Vagina (tissue), 2 donors: ENCODE measurements around the gene ACTL7A. TPM values are rescaled to one million over a fixed set of nuclear protein-coding genes. Genes with fewer than 3 reads are reported as not detected.
"Not testable (repeated sequence)": the region's sequence is repeated elsewhere in the genome, so short reads cannot be mapped to it uniquely, and the experiment has no call there.

Experiments
- DNase-seq, 2 donors: peaks; one replicate each; pipeline ENCODE4 v3.0.0-alpha.2; 2017; ENCODE audit errors: extremely low spot score in 2 of 2
- H3K27ac ChIP-seq: fragments of 200-600 bp; sonication (generic); one replicate; pipeline ENCODE4 v1.5.1; 2019
- H3K27me3 ChIP-seq: fragments of 200-600 bp; sonication (generic); one replicate; pipeline ENCODE4 v1.5.1; 2019
- H3K36me3 ChIP-seq, 2 donors: fragments of 200-600 bp; sonication (generic); one replicate each; pipeline ENCODE4 v1.5.1; 2017 to 2019
- H3K4me1 ChIP-seq: fragments of 200-600 bp; sonication (generic); one replicate; pipeline ENCODE4 v1.5.1; 2019
- H3K4me3 ChIP-seq, 2 donors: fragments of 200-600 bp; sonication (generic); 1 replicate in 1 of 2; 2 replicates in 1 of 2; pipeline ENCODE4 v1.5.1; 2016 to 2019
- H3K9me3 ChIP-seq: fragments of 200-600 bp; sonication (generic); one replicate; pipeline ENCODE4 v1.5.1; 2019
- POLR2A ChIP-seq, 2 donors: fragments of 450-650 bp; IDR thresholded peaks; one replicate each; pipeline ENCODE4 v1.6.1; 2017; ENCODE audit warnings: antibody characterized with exemption in 2 of 2, mild to moderate bottlenecking in 2 of 2, moderate library complexity in 2 of 2
- POLR2AphosphoS5 ChIP-seq, 2 donors: sonication (generic); formaldehyde crosslinking; IDR thresholded peaks; one replicate each; pipeline ENCODE4 v1.9.0; 2017; ENCODE audit warnings: antibody characterized with exemption in 2 of 2, mild to moderate bottlenecking in 2 of 2, low read depth in 1 of 2; ENCODE audit not compliant: insufficient read depth in 1 of 2
- intact Hi-C: fragments of 100-400 bp; cut with DNase I; formaldehyde crosslinking; loops from one replicate; pipeline ENCODE4 v1.15.1; 2023
- total RNA-seq: library from RNA; depleted of rRNA; stranded (reverse); fragments of >200 nt; gene quantifications from one replicate; pipeline ENCODE4 v1.2.3, GENCODE V29; 2016
- TF ChIP-seq, protein P1 (sequence below), 3 experiments: fragments of 450-650 bp in 2 of 3; fragments of 200-600 bp in 1 of 3; sonication (generic) in 1 of 3; IDR thresholded peaks; one replicate each; pipeline ENCODE4 v1.5.1; 2017 to 2019; ENCODE audit warnings: antibody characterized with exemption in 3 of 3, mild to moderate bottlenecking in 2 of 3, moderate library complexity in 2 of 3

ACTL7A gene
- total RNA-seq, 1 donor from 2014 or later = not detected

DNA sequence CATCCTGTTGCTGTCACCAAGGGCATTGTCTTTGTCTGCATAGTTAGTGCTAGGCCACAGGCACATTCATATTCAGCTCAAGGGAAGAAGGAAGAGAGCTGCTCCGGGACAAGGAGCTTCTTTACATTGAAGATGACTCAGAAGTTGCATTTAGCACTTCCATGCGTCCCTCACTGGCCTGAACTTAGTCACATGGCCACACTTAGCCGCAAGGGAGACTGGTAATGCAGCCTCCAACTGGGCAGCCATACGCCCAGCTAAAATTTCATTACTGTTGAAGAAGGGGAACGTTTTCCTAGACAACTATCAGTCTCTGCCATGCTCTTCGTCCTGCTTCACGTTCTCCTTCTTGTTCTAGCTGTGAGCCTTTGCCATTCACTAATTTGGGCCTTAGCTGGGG is 26.2 kb upstream of the ACTL7A start:
- no peak for DNase-seq
- H3K27me3 ChIP-seq = no peaks in the 10 kb centered on the region

DNA sequence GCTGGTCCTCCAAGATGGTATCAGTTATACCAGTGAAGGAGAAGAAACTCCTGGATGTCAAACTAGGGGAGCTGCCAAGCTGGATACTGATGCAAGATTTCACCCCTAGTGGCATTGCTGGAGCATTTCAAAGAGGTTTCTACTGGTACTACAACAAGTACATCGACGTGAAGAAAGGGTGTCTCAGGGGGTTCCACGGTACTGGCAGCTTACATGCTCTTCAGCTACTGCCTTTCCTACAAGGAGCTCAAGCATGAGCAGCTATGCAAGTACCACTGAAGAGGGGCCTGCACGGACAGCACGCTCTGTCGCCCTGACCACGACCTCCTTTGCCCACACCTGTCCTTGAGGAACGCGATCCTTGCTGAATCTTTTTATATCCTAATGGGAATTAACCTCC is 25.7 kb upstream of the ACTL7A start:
- no peak for DNase-seq
- Histone ChIP-seq H3K36me3 (no peaks in the 10 kb centered on the region), H3K4me3 (no peak overlapping the region), H3K9me3 (no peaks in the 10 kb centered on the region), H3K27ac (no peak overlapping the region), H3K27me3 (no peaks in the 10 kb centered on the region), H3K4me1 (peaks cover 5% of the 10 kb centered on the region)
- intact Hi-C loops = no loop called here
- TF ChIP-seq, protein P1, sequence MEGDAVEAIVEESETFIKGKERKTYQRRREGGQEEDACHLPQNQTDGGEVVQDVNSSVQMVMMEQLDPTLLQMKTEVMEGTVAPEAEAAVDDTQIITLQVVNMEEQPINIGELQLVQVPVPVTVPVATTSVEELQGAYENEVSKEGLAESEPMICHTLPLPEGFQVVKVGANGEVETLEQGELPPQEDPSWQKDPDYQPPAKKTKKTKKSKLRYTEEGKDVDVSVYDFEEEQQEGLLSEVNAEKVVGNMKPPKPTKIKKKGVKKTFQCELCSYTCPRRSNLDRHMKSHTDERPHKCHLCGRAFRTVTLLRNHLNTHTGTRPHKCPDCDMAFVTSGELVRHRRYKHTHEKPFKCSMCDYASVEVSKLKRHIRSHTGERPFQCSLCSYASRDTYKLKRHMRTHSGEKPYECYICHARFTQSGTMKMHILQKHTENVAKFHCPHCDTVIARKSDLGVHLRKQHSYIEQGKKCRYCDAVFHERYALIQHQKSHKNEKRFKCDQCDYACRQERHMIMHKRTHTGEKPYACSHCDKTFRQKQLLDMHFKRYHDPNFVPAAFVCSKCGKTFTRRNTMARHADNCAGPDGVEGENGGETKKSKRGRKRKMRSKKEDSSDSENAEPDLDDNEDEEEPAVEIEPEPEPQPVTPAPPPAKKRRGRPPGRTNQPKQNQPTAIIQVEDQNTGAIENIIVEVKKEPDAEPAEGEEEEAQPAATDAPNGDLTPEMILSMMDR (IDR thresholded peaks at IDR 0.05) = no peak
- no peak for TF ChIP-seq POLR2A (IDR thresholded peaks at IDR 0.05)
- TF ChIP-seq POLR2AphosphoS5 (IDR thresholded peaks at IDR 0.05; ENCODE audit: insufficient read depth in 1 of 2, low read depth in 1 of 2) = no peak

More for the DNA sequence above, 26.2 kb upstream of the ACTL7A start:
- Histone ChIP-seq H3K4me1 (peaks cover 5% of the 10 kb centered on the region), H3K9me3 (no peaks in the 10 kb centered on the region), H3K36me3 (no peaks in the 10 kb centered on the region), H3K27ac (no peak overlapping the region), H3K4me3 (no peak overlapping the region)
- no peak for TF ChIP-seq POLR2AphosphoS5 (IDR thresholded peaks at IDR 0.05; ENCODE audit: insufficient read depth in 1 of 2, low read depth in 1 of 2)
- TF ChIP-seq POLR2A (IDR thresholded peaks at IDR 0.05) = no peak
- TF ChIP-seq, protein P1 (IDR thresholded peaks at IDR 0.05) = no peak
- intact Hi-C loops = no loop called here

DNA sequence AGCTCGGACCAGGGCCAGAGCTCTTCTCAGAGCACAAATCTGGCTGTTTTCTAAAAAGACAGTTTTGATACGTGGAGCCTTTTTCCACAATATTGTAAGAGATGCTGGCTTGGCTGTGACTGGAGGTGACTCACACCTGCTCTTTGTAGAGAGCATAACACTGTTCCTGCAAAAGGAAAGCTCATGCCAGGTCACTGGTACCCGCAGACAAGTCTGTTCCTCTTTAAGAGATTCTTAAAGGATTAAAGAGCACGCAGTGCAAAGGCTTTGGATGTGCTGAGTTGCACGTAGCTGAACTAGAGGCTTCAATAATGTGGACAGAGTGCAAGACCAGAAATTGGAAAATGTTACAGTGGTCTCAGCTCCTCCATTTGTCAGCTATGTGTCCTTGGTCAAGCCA is 25.3 kb upstream of the ACTL7A start:
- peak in 1 of 2 donors; percentile 22 for TF ChIP-seq POLR2AphosphoS5 (IDR thresholded peaks at IDR 0.05; ENCODE audit: insufficient read depth in 1 of 2, low read depth in 1 of 2)
- TF ChIP-seq, protein P1 (IDR thresholded peaks at IDR 0.05) = no peak
- H3K4me3 ChIP-seq = no peak overlapping the region
- H3K4me1 ChIP-seq = peaks cover 2% of the 10 kb centered on the region
- H3K36me3 ChIP-seq = no peaks in the 10 kb centered on the region
- H3K27me3 ChIP-seq = no peaks in the 10 kb centered on the region
- no peak for DNase-seq
- H3K9me3 ChIP-seq = no peaks in the 10 kb centered on the region
- no peak overlapping the region for H3K27ac ChIP-seq
- intact Hi-C loops = no loop called here

DNA sequence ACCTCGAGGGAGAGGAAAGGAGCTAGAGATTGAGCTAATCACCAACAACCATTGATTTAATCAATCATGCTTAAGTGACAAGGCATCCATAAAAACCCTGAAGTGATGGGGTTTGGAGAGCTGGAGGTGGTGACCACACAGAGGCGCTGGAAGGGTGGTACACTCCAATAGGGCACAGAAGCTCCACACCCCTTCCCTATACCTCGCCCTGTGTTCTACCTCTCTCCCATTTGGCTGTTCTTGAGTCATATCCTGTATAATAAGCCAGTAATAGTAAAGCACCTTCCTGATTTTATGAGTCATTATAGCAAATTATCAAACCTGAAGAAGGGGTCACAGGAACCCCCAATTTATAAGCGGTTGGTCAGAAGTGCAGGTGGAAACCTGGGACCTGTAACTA is 24.5 kb upstream of the ACTL7A start:
- DNase-seq = no peak
- Histone ChIP-seq H3K4me3 (no peak overlapping the region), H3K36me3 (no peaks in the 10 kb centered on the region), H3K4me1 (no peaks in the 10 kb centered on the region), H3K9me3 (no peaks in the 10 kb centered on the region), H3K27me3 (no peaks in the 10 kb centered on the region), H3K27ac (no peak overlapping the region)
- intact Hi-C loops = no loop called here
- TF ChIP-seq, protein P1 (IDR thresholded peaks at IDR 0.05) = no peak
- no peak for TF ChIP-seq POLR2A (IDR thresholded peaks at IDR 0.05)
- TF ChIP-seq POLR2AphosphoS5 (IDR thresholded peaks at IDR 0.05; ENCODE audit: insufficient read depth in 1 of 2, low read depth in 1 of 2) = no peak

DNA sequence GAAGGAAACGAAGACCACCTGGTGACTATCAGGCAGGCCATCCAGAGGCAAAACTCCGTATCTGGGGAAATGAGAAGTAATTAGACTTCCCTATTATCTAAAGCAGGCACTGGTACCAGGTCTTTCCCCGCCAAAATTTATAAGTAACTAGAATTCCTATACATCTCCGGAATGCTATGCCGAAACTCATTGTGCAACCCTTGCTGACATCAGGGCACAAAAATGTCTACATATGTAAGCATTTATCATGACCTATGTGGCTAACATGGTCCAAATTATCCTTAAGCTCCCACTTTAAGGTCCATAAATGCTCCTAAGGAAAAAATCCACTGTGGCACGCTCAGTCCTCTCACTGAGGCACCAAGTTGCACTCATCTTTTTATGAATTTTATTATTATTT is 24.0 kb upstream of the ACTL7A start:
- Histone ChIP-seq H3K27me3 (no peaks in the 10 kb centered on the region), H3K36me3 (no peaks in the 10 kb centered on the region), H3K27ac (no peak overlapping the region), H3K4me1 (no peaks in the 10 kb centered on the region), H3K4me3 (no peak overlapping the region), H3K9me3 (no peaks in the 10 kb centered on the region)
- DNase-seq = no peak
- intact Hi-C loops = no loop called here
- TF ChIP-seq POLR2AphosphoS5 (IDR thresholded peaks at IDR 0.05; ENCODE audit: insufficient read depth in 1 of 2, low read depth in 1 of 2) = no peak
- TF ChIP-seq, protein P1 (IDR thresholded peaks at IDR 0.05) = no peak
- no peak for TF ChIP-seq POLR2A (IDR thresholded peaks at IDR 0.05)

DNA sequence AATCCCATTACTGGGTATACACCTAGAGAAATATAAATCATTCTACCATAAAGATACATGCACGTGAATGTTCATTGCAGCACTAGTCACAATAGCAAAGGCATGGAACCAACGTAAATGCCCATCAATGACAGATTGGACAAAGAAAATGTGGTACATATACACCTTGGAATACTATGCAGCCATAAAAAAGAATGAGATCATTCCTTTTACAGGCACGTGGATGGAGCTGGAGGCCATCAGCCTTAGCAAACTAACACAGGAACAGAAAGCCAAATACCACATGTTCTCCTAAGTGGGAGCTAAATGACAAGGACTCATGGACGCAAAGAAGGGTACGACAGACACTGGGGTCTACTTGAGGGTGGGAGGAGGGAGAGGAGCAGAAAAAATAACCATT is 22.5 kb upstream of the ACTL7A start:
- H3K36me3 ChIP-seq, H3K9me3 ChIP-seq, H3K27me3 ChIP-seq, H3K4me3 ChIP-seq, intact Hi-C loops, H3K27ac ChIP-seq, H3K4me1 ChIP-seq: not testable (repeated sequence)
- DNase-seq = peak in 1 of 2 donors; percentile 31
